ENCODE data around the gene RAB19. TPM values are rescaled to one million over a fixed set of nuclear protein-coding genes. Genes with fewer than 3 reads are reported as not detected.
"Not testable (repeated sequence)": the region's sequence is repeated elsewhere in the genome, so short reads cannot be mapped to it uniquely, and the experiment has no call there.

Gene RAB19
- total RNA-seq, 1 experiment from 2014 or later: not detected

DNA sequence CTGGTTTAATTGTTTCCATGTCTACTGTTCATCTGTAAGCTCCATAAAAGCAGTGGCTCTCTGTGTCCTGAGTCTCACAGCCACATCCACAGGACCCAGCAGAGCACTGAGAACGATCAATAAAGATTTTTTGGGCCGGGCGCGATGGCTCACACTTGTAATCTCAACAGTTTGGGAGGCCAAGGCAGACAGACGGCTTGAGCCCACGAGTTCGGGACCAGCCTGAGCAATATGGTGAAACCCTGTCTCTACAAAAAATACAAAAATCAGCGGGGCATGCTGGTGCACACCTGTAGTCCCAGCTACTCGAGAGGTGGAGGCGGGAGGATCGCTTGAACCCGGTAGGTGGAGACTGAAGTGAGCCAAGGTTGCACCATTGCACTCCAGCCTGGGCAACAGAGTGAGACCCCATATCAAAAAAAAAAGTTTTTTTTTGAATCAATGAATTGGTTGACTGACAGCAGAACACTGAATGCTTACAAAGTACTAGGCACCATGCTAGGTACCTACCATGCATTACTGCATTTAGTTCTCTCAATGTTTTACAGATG, 10.0 kb upstream of the RAB19 start:
- no peaks in the 10 kb centered on the region for H3K36me3 ChIP-seq

DNA sequence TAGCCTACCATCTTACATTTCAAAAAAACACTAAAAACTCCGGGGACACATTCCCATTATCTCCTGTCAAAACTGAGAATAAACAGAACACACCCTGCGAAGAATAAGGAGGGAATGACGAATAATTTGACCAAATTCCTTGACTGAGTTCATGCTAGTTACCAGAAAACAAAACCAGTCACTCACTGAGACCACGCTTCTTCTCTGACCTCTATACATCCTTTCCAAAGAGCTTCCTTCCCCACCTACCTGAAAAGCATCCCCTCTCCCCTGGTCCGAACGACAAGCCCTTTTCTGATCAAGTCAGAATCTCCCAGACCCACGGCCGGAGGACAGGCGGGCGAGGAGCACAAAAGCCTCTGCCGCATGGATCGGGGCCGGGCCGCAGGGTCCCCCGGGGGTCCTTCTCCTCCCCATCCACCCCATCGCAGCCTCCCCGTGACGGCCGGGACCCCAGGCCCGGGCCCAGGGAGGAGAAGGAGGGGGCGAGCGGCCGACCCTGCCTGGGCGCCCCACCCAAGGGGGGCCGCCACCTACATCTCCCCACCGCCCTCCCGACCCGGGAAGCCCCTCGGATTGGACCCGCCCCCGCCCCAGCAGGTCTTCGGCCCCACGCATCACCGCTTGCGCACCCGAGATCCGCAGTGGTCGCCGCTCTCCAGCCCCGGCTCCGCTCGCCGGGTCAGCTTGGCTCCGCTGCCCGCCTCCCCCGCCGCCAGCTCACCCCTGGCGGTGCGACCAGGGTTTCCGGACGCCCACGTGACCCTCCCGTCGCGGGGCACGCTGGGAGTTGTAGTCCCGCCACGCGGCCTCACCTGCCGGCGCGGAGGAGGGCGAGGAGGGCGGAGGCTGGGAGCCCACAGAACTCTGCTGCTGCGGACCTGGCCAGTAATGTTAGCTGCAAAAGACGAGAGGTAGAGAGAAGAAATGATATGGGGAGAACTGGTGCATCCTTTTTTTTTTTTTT, 5.8 kb upstream of the RAB19 start, which contains the start of gene SLC37A3:
Gene SLC37A3 (minus strand): TSS at position 747 of the 967 bp plus-strand sequence. CDS start 16,004 bp downstream, outside the sequence.
- DNase-seq: peak; percentile 83
- H3K27me3 ChIP-seq: no peaks in the 10 kb centered on the region
- no peaks in the 10 kb centered on the region for H3K9me3 ChIP-seq
- peak within 1 kb of the TSS; percentile 77 for H3K4me3 ChIP-seq
- no peaks in the 10 kb centered on the region for H3K36me3 ChIP-seq

More for the DNA sequence above, 10.0 kb upstream of the RAB19 start:
- H3K4me3 ChIP-seq: no peak overlapping the region
- H3K27me3 ChIP-seq: no peaks in the 10 kb centered on the region
- H3K9me3 ChIP-seq: no peaks in the 10 kb centered on the region
- DNase-seq: no peak

DNA sequence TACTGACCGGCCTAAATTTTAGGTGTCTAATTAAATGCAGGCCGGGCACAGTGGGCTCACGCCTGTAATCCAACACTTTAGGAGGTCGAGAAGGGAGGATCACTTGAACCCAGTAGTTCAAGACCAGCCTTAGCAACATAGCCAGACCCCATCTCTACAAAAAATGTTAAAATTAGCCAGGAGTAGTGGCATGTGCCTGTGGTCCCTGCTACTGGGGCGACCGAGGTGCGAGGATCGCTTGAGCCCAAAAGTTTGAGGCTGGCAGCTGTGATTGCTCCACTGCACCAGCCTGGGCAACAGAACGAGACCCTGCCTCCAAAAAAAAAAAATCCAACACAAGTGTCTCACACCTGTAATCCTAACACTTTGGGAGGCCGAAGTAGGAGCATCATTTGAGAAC, 5.0 kb upstream of the RAB19 start:
- Histone ChIP-seq H3K9me3 (no peaks in the 10 kb centered on the region), H3K36me3 (no peaks in the 10 kb centered on the region), H3K27me3 (no peaks in the 10 kb centered on the region), H3K4me3 (no peak overlapping the region; the same call in 1 of the 2 replicates)
- no peak for DNase-seq

DNA sequence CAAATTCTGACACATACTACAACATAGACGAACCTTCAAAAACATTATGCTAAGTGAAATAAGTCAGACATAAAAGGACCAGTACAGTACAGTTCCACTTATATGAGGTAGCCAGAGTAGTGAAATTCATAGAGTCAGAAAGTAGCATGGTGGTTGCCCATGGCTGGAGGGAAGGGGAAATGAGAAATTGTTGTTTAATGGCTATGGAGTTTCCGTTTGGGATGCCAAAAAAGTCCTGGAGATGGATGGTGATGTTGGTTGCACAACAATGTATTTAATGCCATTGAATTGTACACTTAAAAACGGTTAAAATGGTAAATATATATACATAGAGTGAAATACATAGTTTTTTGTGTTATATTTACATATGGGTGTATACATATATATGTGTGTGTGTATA, 3.5 kb upstream of the RAB19 start:
- DNase-seq: no peak
- Histone ChIP-seq H3K4me3 (no peak overlapping the region), H3K9me3 (no peaks in the 10 kb centered on the region), H3K36me3 (no peaks in the 10 kb centered on the region), H3K27me3 (no peaks in the 10 kb centered on the region)

DNA sequence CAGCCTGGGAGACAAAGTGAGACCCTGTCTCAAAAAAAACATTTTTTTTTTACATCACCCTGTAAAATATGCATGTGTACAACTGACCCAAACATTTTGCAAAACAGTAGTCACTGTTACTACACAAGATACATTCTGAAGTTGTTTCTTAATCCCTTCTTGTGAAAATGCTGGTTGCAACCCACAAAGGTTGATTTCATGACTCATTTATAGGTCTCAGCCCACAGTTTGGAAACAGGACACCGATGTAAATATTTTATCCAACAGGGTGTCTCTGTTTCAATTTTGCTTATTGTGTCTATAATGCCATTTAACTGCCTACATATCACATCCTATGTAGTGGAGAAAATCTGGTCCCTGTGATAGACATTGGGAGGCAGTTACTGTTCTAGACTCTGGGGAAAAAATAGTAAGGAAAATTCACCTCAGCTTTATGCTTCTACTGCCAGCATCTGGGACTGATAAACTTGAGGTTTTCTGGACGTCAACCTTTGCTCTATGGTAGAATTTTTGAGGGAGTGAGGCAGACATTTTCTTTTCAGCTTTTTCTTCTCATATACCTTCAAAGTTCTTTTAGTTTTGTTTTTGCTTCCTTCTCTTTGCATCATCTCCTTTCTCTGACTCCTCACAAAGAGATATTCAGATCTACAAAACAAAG, 1.6 kb upstream of the RAB19 start:
- H3K4me3 ChIP-seq: no peak overlapping the region
- H3K27me3 ChIP-seq: no peaks in the 10 kb centered on the region
- H3K9me3 ChIP-seq: no peaks in the 10 kb centered on the region
- H3K36me3 ChIP-seq: no peaks in the 10 kb centered on the region
- DNase-seq: no peak

DNA sequence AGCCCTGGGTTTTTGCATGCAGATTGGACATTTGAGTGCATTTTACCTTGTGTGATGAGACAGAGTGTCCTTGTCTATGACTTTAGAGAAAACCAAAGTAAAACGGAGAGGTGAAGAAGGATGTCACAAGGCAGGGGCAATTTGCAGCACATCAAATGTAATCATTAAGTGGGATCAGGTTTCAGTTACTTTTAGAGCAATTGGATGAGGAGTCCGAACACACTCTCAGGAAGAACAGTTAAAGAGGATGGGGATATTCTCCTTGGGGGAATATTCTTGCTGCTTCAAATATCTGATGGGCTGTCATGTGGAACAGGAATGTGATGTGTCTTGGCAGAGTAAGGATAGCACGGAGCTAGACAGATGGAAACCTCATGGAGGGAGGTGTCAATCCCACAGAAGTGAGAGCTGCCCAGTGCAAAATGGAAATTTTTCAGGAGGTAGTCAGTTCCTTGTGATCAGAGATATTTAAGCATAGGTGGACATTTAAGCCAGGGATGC, 757 bp downstream of the RAB19 start:
- Histone ChIP-seq H3K36me3 (no peaks in the 10 kb centered on the region), H3K4me3 (no peak overlapping the region), H3K27me3 (no peaks in the 10 kb centered on the region), H3K9me3 (no peaks in the 10 kb centered on the region)
- no peak for DNase-seq

DNA sequence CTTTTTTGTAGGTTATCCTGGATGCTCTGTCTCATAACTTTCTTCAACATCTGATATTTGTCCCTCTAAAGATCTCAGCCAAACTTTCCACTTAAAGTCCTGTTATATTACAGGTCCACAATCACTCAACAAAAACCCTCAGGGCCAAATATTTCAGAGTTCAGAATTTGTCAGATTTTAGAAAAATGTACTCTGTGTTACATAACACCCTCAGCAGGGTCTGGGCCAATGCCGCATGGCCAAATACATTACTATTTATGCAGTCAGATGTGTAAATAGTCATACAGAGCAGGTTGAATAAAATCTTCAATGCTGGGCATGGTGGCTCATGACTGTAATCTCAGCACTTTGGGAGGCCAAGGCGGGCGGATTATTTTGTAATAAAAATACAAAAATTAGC, 11.5 kb downstream of the RAB19 start:
- H3K9me3 ChIP-seq: no peaks in the 10 kb centered on the region
- no peak for DNase-seq
- no peaks in the 10 kb centered on the region for H3K36me3 ChIP-seq
- no peak overlapping the region for H3K4me3 ChIP-seq
- no peaks in the 10 kb centered on the region for H3K27me3 ChIP-seq

DNA sequence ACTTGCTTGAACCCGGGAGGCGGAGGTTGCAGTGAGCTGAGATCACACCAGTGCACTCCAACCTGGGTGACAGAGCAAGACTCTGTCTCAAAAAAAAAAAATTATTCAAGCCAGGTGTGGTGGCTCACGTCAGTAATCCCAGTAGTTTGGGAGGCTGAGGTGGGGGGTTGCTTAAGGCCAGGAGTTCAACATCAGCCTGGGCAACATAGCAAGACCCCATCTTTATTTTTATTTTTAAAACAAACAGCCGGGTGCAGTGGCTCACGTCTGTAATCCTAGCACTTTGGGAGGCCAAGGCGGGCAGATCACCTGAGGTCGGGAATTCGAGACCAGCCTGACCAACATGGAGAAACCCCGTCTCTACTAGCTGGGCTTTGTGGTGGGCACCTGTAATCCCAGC, 12.0 kb downstream of the RAB19 start:
- H3K27me3 ChIP-seq, H3K4me3 ChIP-seq, H3K36me3 ChIP-seq, H3K9me3 ChIP-seq, DNase-seq: not testable (repeated sequence)

DNA sequence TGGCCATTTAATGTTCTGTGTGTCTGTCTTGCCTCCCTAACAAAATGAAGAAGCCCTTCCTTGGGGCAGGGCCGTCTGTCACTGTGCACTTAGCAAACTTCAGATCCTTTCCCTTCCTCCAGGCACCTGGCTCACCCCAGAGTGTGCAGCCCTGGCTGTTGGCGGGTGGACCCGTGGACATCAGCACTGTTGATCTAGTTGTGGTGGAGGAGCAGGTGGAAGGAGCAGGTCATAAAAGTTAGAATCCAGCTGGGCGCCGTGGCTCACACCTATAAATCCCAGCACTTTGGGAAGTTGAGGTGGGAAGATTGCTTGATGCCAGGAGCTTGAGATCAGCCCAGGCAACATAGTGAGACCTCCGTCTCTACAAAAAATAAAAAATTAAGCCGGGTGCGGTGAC, 12.7 kb downstream of the RAB19 start:
- H3K36me3 ChIP-seq: no peaks in the 10 kb centered on the region
- DNase-seq: no peak
- no peaks in the 10 kb centered on the region for H3K27me3 ChIP-seq
- no peaks in the 10 kb centered on the region for H3K9me3 ChIP-seq
- no peak overlapping the region for H3K4me3 ChIP-seq

DNA sequence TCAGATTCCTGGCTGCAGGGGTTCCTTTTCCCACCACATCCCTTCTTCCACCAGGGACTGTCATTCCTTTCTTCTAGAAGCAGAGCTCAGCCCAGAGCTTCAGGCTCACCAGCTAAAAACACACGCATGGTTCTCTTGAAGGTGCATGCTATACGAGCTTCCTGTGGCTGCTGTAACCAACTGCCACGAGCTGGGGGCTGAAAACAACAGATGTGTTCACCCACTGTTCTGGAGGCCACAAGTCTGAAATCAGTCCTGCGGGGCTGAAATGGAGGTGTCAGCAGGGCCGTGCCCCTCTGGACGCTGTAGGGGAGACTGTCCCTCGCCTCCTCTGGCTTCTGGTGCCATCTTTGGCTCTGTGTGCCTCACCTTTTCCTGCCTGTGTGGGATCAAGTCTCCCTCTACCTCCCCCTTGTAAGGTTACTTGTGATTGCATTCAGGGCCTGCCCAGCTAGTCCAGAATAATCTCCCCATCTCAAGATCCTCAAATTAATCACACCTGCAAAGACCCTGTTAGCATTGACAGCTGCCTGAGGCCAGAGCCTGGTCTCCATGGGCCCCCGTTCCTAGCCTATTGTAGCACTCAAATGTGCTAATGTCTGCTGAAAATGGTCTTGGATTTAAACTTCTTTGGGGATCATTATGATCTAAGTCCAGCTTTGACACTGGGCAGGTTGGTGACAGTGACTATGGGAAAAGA, 13.7 kb downstream of the RAB19 start:
- DNase-seq: no peak
- Histone ChIP-seq H3K4me3 (no peak overlapping the region), H3K36me3 (no peaks in the 10 kb centered on the region), H3K9me3 (no peaks in the 10 kb centered on the region), H3K27me3 (no peaks in the 10 kb centered on the region)

DNA sequence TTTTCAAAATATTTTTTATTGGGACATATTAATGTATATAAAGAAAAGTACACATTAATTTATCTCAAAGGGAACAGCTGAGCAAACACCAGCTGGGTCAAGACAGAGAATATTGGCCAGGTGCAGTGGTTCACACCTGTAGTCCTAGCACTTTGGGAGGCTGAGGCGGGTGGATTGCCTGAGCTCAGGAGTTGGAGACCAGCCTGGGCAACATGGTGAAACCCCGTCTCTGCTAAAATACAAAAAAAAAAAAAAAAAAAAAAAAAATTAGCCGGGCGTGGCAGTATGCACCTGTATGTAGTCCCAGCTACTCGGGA, 14.3 kb downstream of the RAB19 start:
- H3K27me3 ChIP-seq, DNase-seq, H3K4me3 ChIP-seq, H3K36me3 ChIP-seq, H3K9me3 ChIP-seq: not testable (repeated sequence)

DNA sequence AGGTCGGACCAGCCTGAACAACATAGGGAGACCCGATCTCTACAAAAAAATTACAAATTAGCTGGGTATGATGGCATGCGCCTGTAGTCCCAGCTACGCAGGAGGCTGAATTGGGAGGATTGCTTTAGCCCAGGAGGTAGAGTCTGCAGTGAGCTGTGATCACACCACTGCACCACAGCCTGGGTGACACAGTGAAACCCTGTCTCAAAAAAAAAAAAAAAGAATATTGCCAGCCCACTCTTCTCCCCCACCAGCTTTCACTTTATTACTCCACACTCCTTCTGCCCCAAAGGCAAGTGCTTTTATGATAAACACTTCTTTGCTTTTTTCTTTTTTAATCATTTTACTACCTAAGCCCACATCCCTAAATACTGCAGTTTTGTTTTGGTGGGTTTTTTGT, 14.8 kb downstream of the RAB19 start:
- no peak overlapping the region for H3K4me3 ChIP-seq
- no peaks in the 10 kb centered on the region for H3K9me3 ChIP-seq
- DNase-seq: no peak
- H3K36me3 ChIP-seq: no peaks in the 10 kb centered on the region
- H3K27me3 ChIP-seq: no peaks in the 10 kb centered on the region

DNA sequence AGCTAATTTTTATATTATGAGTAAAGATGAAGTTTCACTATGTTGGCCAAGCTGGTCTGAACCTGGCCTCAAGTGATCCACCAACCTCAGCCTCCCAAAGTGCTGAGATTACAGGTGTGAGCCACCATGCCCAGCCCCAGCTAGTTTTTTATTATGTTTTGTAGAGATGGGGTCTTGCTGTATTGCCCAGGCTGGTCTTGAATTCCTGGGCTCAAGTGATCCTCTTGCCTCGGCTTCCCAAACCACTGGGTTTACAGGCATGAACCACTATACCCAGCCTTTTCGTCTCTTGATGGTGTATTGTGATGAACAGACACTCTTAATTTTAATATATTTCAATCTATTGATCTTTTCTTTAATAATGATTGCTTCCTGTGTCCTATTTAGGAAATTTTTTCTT, 17.7 kb downstream of the RAB19 start:
- Histone ChIP-seq H3K27me3 (no peaks in the 10 kb centered on the region), H3K9me3 (no peaks in the 10 kb centered on the region), H3K4me3 (no peak overlapping the region), H3K36me3 (no peaks in the 10 kb centered on the region)
- no peak for DNase-seq

DNA sequence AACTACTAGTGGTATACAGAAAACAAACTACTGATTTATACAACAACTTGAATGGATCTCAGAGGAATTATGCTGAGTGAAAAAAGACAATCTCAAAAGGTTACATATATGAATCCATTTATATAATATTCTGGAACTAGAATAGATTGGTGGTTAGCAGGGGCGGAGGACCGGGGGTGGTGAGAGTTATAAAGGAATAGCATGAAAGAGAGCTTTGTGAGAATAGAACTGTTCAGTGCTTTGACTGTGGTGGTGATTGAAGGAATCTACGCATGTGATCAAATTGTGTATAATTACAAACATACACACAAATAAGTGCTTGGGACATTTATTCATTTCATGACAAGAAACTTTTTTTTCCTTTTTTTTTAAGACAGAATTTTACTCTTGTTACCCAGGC, 19.6 kb downstream of the RAB19 start:
- Histone ChIP-seq H3K9me3 (no peaks in the 10 kb centered on the region), H3K4me3 (no peak overlapping the region), H3K36me3 (no peaks in the 10 kb centered on the region), H3K27me3 (no peaks in the 10 kb centered on the region)
- DNase-seq: no peak

DNA sequence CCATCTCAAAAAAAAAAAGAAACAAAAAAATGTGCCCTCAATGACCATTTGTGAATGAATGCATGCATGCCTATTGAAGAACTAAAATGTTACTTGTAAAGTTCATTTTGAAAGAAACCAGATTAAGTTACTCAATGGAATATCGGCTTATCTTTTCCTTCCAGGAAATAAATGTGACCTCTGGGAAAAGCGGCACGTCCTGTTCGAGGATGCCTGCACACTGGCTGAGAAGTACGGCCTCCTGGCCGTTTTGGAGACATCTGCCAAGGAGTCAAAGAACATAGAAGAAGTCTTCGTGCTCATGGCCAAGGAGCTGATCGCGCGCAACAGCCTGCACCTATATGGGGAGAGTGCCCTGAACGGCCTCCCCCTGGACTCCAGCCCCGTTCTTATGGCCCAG, 21.9 kb downstream of the RAB19 start:
- Histone ChIP-seq H3K9me3 (no peaks in the 10 kb centered on the region), H3K27me3 (no peaks in the 10 kb centered on the region), H3K4me3 (no peak overlapping the region), H3K36me3 (no peaks in the 10 kb centered on the region)
- no peak for DNase-seq

DNA sequence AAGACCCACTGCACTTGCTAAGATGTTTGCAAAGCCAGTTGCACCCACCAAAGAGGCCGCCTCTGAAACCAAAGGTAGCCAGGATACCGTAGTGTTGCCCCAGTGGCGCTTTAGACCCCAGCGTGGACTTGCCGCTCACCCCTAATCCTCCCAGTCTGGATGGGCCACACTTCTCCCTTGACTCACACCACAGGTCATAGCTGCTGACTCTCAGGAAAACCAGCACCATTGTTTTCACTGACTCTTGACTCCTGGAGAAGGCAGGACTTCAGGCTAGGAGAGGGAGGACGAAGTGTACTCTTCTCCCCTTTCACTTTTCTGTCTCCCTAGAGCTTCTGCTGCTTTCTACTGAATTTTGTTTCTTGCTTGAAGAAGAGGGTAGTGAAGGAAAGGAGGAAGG, 22.3 kb downstream of the RAB19 start:
- DNase-seq: no peak
- H3K4me3 ChIP-seq: no peak overlapping the region
- H3K27me3 ChIP-seq: no peaks in the 10 kb centered on the region
- no peaks in the 10 kb centered on the region for H3K9me3 ChIP-seq
- H3K36me3 ChIP-seq: no peaks in the 10 kb centered on the region

DNA sequence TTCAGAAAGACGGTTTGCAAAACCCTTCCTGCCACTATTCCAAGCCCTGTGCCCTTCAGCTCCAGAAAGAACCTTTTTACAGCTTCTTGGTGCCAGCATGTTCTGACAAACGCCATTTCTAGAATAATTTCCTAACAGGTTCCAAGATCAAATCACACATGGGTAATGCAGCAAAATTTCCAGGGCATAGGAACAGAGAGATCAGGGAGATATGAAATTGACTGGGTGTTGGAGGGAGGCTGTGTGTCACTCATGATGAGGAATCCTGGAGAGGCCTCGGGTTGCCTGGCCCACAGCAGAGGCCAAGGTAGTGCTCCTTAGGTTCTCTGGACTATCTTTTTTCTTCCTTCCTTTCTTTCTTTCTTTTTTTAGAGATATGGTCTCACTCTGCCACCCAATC, 29.5 kb downstream of the RAB19 start:
- Histone ChIP-seq H3K4me3 (no peak overlapping the region), H3K9me3 (no peaks in the 10 kb centered on the region), H3K36me3 (no peaks in the 10 kb centered on the region), H3K27me3 (no peaks in the 10 kb centered on the region)
- DNase-seq: no peak
